ENCODE results near the gene TNIK.

DNA sequence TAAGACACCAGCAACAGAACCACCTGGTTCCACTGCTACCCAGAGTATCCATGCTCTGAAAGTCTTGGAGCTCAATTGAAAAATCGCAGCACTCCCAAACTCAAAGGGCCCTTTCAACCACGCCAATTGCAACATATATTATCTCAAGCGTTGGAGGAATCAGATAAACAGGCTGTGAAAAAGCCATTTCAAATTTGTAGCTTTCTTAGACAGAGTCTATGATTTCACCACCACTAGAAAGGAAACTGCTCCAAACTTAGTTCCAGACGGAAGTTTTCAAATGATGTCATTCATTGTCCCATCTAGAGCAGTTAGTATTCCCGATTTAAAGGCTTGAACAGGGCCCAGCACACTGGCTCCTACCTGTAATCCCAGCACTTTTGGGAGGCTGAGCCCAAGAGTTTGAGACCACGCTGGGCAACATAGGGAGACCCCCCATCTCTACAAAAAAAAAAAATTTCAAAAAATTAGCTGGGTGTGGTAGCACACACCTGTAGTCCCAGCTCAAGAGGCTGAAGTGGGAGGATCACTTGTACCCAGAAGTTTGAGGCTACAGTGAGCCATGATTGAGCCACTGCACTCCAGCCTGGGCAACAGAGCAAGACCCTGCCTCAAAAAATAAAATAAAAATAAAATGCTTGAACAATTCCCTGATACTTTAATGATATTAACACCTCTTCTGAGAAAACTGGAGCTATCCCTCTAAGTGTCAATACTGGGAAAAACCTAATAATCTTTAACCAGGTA, 16.8 kb downstream of the TNIK start:
- TF ChIP-seq, protein P1, sequence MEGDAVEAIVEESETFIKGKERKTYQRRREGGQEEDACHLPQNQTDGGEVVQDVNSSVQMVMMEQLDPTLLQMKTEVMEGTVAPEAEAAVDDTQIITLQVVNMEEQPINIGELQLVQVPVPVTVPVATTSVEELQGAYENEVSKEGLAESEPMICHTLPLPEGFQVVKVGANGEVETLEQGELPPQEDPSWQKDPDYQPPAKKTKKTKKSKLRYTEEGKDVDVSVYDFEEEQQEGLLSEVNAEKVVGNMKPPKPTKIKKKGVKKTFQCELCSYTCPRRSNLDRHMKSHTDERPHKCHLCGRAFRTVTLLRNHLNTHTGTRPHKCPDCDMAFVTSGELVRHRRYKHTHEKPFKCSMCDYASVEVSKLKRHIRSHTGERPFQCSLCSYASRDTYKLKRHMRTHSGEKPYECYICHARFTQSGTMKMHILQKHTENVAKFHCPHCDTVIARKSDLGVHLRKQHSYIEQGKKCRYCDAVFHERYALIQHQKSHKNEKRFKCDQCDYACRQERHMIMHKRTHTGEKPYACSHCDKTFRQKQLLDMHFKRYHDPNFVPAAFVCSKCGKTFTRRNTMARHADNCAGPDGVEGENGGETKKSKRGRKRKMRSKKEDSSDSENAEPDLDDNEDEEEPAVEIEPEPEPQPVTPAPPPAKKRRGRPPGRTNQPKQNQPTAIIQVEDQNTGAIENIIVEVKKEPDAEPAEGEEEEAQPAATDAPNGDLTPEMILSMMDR (IDR thresholded peaks at IDR 0.05): no peak
- no peak for TF ChIP-seq CHD2 (IDR thresholded peaks at IDR 0.05; ENCODE audit: low read length, partially characterized antibody)
- TF ChIP-seq GABPA (IDR thresholded peaks at IDR 0.05; ENCODE audit: low read depth): no peak
- TF ChIP-seq, protein P2, sequence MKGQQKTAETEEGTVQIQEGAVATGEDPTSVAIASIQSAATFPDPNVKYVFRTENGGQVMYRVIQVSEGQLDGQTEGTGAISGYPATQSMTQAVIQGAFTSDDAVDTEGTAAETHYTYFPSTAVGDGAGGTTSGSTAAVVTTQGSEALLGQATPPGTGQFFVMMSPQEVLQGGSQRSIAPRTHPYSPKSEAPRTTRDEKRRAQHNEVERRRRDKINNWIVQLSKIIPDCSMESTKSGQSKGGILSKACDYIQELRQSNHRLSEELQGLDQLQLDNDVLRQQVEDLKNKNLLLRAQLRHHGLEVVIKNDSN (IDR thresholded peaks at IDR 0.05; ENCODE audit: borderline replicate concordance, low read depth): no peak
- no peak for TF ChIP-seq EP300 (IDR thresholded peaks at IDR 0.05; ENCODE audit: borderline replicate concordance in 1 of 2, low read depth in 1 of 2, low read length in 1 of 2)
- no peak for TF ChIP-seq GATA2 (CRISPR knock-in tag; IDR thresholded peaks at IDR 0.05)
- TF ChIP-seq TAF1 (IDR thresholded peaks at IDR 0.05; ENCODE audit: borderline replicate concordance, low read depth, low read length): no peak
